DMS153 (cell line): ENCODE measurements around the gene C17orf100.

Experiments used
- DNase-seq: peaks from one replicate; lab custom pipeline; 2025; lab: John Stamatoyannopoulos, UW

C17orf100 gene

GRCh38 chr17:6669479-6670212 lies 18.1 kb downstream of the C17orf100 start:
- no peak for DNase-seq

GRCh38 chr17:6670571-6670970 lies 19.0 kb downstream of the C17orf100 start:
- DNase-seq = no peak

DNA sequence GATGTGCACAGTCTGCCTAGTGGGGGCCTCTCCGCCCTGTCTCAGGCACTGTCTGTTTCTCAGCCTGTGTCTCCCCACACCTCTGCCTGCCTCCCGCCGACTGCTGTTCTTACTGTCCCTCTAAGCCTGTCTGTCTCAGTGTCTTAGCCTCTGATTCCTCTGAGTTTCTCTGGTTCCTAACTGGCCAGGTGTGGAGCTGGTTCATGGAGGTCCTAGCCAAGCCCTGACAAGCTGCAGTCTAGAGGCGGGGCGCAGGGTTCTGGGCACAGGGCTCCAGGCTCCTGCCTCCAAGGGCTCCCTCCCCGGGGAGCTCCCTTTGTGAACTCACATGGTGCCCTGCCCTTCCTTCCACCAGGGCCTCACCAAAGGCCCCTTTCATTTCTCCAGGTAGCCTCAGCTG lies 19.4 kb downstream of the C17orf100 start:
- DNase-seq = no peak

DNA sequence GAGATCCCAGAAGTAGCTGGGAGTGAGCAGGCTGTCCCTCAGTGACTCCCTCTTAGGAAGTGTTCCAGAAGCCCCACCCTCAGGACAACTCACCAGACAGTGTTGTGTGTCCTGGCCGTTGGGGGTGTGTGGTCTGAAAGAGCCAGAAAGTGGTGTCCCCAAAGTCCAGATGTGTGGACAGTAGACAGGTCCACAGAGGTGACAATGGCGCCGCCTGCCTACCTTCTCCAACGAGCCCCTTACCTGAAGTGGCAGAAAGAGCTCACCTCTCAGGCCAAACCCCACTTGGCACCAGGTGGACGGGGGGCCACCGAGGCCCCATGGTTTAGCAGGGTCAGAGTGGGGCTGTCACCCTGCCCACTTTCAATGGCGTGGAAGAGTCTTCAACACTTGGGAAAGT lies 19.9 kb downstream of the C17orf100 start:
- no peak for DNase-seq

DNA sequence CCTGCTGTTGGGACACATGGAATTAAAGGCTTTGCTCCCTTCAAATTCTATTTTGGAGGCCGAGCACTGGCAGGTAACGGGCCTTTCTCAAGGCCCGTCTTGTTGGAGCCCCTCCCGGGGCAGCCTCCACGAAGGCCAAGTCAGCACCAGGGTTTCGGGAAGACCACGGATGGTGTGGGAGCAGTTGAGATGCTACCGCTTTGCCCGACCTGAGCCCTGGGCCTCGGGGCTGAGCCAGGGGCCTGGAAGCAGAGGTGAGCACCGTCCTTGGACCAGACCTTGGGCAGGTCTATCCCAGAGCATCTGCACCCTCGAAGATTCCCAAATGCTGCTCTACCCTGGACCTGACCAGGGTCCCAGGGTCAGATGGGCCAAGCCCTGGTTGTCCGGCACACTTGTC lies 23.0 kb downstream of the C17orf100 start:
- DNase-seq = no peak

DNA sequence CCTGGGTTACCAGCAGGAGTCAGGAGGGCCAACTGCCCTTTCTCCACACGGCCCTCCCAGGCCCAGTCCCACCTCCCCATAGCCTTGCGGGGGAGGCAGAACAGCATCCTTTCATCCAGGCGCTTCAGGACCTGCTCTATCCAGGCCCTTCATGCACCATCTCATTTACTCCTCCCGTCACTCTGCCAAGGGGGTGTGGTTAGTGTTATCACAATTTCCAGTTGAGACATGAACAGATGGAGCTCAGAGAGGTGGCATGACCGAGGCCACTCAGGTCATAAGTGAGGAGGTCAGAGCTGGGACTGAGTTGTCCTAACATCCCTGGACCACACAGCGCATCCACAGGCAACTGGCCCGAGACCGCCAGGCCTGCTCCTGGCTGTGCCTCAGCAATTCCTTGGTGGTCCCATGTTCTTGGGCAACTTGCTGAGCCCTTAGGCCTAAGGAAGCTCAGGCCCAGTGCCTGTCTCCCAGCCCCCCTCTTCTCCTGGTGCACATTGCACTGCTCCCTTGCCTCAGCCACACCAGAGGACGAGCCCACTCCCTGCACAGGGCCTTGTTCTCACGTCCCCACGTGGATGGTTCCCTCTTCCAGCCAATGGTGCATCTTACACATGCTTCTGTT lies 23.8 kb downstream of the C17orf100 start:
- DNase-seq = no peak

GRCh38 chr17:6676802-6677157 lies 25.2 kb downstream of the C17orf100 start:
- no peak for DNase-seq

GRCh38 chr17:6677158-6677831 lies 25.7 kb downstream of the C17orf100 start:
- no peak for DNase-seq

DNA sequence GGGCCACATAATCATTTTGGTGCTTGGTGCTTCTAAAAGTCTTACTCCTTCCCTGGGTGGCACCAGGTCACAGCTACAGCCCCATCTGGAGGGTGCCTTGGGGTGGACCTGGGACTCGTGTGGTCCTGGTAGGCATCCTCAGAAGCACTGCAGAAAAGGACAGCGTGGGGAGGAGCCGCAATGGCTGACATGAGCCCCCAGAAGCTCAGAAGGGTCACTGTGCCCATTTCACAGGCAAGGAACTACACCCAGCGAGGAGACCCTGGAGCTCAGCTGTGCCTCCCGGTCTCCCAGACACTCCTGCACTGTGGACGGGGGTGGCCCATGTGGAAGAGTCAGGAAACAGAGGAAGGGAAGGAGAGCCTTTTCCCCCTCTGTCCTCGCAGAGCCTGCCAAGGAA lies 26.4 kb downstream of the C17orf100 start:
- no peak for DNase-seq

GRCh38 chr17:6679241-6679640 lies 27.7 kb downstream of the C17orf100 start:
- no peak for DNase-seq

GRCh38 chr17:6681176-6681575 lies 29.6 kb downstream of the C17orf100 start:
- no peak for DNase-seq

GRCh38 chr17:6681671-6682070 lies 30.1 kb downstream of the C17orf100 start:
- DNase-seq = no peak

DNA sequence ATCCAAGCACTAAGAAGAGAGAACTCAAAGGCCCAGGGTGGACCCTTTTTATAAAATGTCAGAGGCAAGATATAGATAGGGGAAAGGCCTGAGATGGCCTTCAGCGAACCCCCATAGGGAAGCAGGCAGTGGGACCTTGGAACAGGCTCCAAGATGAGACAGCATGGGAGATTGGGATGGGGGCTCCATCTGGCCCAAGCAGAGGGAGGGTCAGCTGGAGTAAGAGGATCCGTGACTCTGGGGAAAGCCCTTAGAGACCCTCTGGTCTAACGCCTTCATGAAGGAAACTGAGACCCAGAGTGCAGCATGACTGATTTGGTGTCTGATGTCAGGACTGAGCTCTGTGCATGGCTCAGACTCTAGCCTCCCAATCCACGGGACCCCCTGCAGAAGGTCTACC lies 30.8 kb downstream of the C17orf100 start:
- no peak for DNase-seq

DNA sequence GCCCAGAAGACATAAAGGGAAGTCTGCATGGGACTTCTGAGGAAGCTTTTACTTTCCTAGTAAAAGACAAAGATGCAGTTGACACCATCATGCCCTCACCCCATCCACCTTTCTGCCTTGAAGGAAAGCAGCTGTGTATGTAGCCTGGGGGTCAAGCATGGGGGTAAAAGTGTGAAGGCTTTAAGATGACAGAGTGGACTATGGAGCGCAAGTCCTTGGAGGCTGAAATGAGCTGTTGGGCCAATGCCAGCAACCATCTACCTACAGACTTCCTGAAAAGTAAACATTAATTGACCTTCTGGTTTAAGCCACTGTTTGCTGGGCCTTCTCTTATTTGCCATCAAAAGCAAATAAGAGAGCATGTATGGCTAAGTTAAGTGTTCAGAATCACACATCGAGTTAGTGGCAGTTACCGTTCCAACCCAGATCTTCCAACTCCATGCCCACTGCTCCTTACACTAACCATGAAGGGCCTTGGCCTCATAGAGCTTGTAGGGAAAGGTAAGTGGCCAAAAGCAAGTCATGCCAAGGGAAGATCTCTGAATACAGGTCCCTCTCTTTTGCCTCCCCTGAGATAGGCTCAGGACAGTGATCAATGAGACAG lies 31.6 kb downstream of the C17orf100 start:
- no peak for DNase-seq

GRCh38 chr17:6683730-6684459 lies 32.3 kb downstream of the C17orf100 start:
- no peak for DNase-seq

- DNase-seq = no peak
Observed at GRCh38 chr17:6684460-6684783, 32.9 kb downstream of the C17orf100 start.

DNA sequence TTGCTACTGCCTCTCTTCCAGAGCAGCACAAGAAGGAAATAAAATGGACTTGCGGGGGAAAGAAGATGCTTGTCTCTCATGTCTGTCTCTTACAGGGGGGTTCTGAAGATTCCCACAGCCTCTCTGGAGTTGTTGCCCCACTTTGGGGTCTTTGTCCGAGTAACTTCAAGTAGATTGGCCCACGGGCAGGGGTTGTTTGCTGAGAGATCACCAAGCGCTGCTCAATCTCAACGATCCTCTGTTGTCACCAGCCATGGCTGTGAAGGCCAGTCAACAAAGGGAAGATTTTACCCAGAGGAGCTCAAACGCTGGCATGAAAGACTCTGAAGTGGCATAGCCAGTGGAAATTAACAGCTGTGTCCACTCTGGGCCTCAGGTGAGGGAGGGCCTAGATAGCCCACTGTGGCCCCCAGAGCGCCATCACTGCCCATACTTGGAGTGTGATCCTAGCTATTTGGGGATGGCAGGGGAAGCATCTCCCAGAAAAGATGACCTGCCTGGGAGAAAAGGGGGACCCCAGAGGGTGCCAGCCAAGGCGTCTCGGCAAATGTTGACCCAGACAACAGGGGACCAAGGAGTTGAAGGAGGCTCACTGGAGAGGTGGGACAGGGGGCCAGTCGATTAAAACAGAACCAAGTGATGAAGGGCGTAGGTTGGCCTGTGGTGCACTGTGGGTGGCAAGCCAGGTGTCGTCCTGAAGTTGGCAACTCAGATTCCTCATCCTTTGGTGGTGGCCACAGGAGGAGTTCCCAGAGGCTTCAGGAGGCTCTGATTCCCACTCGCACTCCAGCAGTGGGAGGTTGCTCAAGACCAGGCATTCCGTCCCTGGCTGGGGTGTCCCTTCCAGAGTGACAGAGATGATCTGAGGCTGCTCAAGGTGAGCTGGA lies 33.6 kb downstream of the C17orf100 start:
- DNase-seq = no peak

DNA sequence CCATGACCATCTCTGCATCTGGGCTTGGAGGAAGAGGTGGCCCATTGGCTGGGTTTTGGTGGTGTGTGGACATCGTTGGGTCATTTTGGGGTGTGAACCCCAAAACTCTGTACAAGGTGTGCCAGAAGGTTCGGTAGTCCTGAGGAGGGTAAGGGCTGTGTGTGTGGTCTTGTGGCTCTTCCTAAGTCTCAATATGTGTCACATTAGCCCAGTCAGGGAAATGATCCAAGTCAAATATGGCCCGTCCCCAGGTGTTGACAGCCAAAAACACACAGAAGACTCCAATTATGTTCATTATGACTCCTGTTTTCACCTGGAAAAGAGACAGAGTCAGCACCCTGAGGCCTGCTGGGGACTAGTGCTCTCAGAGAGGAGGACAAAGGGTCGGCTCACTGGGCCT lies 34.5 kb downstream of the C17orf100 start:
- no peak for DNase-seq

GRCh38 chr17:6688944-6689343 lies 37.4 kb downstream of the C17orf100 start:
- no peak for DNase-seq

GRCh38 chr17:6690641-6691040 lies 39.1 kb downstream of the C17orf100 start:
- no peak for DNase-seq

GRCh38 chr17:6691546-6691945 lies 40.0 kb downstream of the C17orf100 start:
- no peak for DNase-seq
